ENCODE data around the gene IL37. TPM values are rescaled to one million over a fixed set of nuclear protein-coding genes. Genes with fewer than 3 reads are reported as not detected.
"Not testable (repeated sequence)": the region's sequence is repeated elsewhere in the genome, so short reads cannot be mapped to it uniquely, and the experiment has no call there.

Gene IL37
- total RNA-seq, 2 donors from 2014 or later, result 1.4 TPM; not detected in 1

- no peaks in the 10 kb centered on the region for H3K36me3 ChIP-seq
- WGBS, result 91% methylated on average over 3 of the region's 3 CpGs
- no peaks in the 10 kb centered on the region for H3K4me1 ChIP-seq (replicated peaks)
- TF ChIP-seq POLR2A (IDR thresholded peaks at IDR 0.05) (no peak), POLR2AphosphoS5 (IDR thresholded peaks at IDR 0.05) (no peak)
- TF ChIP-seq, protein P1, sequence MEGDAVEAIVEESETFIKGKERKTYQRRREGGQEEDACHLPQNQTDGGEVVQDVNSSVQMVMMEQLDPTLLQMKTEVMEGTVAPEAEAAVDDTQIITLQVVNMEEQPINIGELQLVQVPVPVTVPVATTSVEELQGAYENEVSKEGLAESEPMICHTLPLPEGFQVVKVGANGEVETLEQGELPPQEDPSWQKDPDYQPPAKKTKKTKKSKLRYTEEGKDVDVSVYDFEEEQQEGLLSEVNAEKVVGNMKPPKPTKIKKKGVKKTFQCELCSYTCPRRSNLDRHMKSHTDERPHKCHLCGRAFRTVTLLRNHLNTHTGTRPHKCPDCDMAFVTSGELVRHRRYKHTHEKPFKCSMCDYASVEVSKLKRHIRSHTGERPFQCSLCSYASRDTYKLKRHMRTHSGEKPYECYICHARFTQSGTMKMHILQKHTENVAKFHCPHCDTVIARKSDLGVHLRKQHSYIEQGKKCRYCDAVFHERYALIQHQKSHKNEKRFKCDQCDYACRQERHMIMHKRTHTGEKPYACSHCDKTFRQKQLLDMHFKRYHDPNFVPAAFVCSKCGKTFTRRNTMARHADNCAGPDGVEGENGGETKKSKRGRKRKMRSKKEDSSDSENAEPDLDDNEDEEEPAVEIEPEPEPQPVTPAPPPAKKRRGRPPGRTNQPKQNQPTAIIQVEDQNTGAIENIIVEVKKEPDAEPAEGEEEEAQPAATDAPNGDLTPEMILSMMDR (IDR thresholded peaks at IDR 0.05), result no peak
- DNase-seq (ENCODE audit: low spot score), result no peak
- H3K27ac ChIP-seq, result no peak overlapping the region
- H3K9me3 ChIP-seq, result no peaks in the 10 kb centered on the region
- intact Hi-C loops (cut with DNase I), result no loop called here
- no peaks in the 10 kb centered on the region for H3K27me3 ChIP-seq (replicated peaks; ENCODE audit: insufficient read depth)
- no peak overlapping the region for H3K4me3 ChIP-seq
Measured at GRCh38 chr2:112926707-112927106, 15.7 kb downstream of the IL37 start.

DNA sequence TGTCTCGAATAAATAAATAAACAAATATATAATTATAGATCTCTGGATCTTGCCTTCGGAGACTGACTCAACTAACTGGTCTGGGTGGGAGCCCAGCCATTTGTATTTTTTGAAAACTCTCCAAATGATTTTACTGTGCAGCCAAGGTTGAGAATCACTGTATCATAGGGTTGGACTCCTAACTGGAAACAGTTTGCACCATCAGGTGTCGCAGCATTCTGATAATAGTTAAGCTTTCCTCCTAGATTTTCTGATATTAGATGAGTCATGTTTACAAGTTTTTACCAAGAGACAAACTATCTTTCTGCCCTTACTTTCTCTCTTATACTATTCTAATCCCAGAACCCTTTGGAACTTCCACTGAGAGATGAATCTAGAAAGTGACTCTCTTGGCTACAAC is 16.8 kb downstream of the IL37 start:
- Histone ChIP-seq H3K27me3 (replicated peaks; ENCODE audit: insufficient read depth) (no peaks in the 10 kb centered on the region), H3K4me1 (replicated peaks) (no peaks in the 10 kb centered on the region), H3K27ac (no peak overlapping the region), H3K36me3 (no peaks in the 10 kb centered on the region), H3K4me3 (no peak overlapping the region), H3K9me3 (no peaks in the 10 kb centered on the region)
- no peak for DNase-seq (ENCODE audit: low spot score)
- WGBS, result 72% methylated on average over 3 of the region's 3 CpGs
- TF ChIP-seq, protein P1 (IDR thresholded peaks at IDR 0.05), result no peak
- TF ChIP-seq POLR2AphosphoS5 (IDR thresholded peaks at IDR 0.05) (no peak), POLR2A (IDR thresholded peaks at IDR 0.05) (no peak)
- intact Hi-C loops (cut with DNase I), result no loop called here

DNA sequence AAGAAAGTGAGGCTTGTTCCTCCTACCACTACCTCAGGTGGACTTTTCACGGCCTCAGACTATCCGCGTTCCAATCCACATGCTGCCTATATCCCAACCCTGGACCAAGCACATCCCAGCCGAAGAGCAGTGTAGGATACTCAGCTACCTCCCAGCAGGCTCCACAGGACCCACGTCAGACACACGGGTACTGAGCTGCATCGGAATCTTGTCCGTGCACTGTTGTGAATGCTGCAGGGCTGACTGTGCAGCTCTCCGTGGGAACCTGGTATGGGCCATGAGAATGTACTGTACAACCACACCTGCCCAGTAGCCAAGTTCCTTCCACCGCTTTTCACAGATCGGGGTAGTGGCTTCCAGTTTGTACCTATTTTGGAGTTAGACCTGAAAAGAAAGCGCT is 22.3 kb downstream of the IL37 start:
- H3K36me3 ChIP-seq, result no peaks in the 10 kb centered on the region
- TF ChIP-seq POLR2AphosphoS5 (IDR thresholded peaks at IDR 0.05), result no peak
- TF ChIP-seq POLR2A (IDR thresholded peaks at IDR 0.05), result no peak
- TF ChIP-seq, protein P1 (IDR thresholded peaks at IDR 0.05), result no peak
- WGBS, result 93% methylated on average over 12 of the region's 12 CpGs
- no peaks in the 10 kb centered on the region for H3K27me3 ChIP-seq (replicated peaks; ENCODE audit: insufficient read depth)
- no peaks in the 10 kb centered on the region for H3K4me1 ChIP-seq (replicated peaks)
- H3K9me3 ChIP-seq, result no peaks in the 10 kb centered on the region
- intact Hi-C loops (cut with DNase I), result no loop called here
- H3K27ac ChIP-seq, result no peak overlapping the region
- H3K4me3 ChIP-seq, result no peak overlapping the region
- no peak for DNase-seq (ENCODE audit: low spot score)

- H3K9me3 ChIP-seq; intact Hi-C loops (cut with DNase I); H3K4me1 ChIP-seq (replicated peaks); DNase-seq (ENCODE audit: low spot score); H3K27me3 ChIP-seq (replicated peaks; ENCODE audit: insufficient read depth); H3K36me3 ChIP-seq; H3K27ac ChIP-seq; H3K4me3 ChIP-seq: not testable (repeated sequence)
- 54% methylated on average over 2 of the region's 2 CpGs for WGBS
Measured at GRCh38 chr2:112934117-112934516, 23.2 kb downstream of the IL37 start.

DNA sequence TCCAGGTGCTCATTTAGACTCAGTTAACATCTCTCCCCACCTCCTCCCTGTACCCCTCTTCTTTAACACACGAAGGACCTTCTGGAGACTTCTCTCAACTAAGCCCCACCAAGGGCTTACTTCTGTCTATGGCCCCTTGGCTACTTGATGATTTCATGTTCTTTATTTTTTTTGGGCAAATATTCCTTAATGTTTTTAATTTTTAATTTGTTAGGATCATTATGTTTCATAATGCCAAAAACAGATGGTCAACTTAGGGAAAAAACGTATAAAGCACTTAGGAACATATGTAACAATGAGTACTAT is 25.9 kb downstream of the IL37 start:
- H3K27ac ChIP-seq, result no peak overlapping the region
- H3K4me1 ChIP-seq (replicated peaks), result no peaks in the 10 kb centered on the region
- TF ChIP-seq POLR2AphosphoS5 (IDR thresholded peaks at IDR 0.05), result no peak
- no peak for TF ChIP-seq POLR2A (IDR thresholded peaks at IDR 0.05)
- TF ChIP-seq, protein P1 (IDR thresholded peaks at IDR 0.05), result no peak
- intact Hi-C loops (cut with DNase I), result no loop called here
- WGBS, result 89% methylated on average over 2 of the region's 2 CpGs
- no peak overlapping the region for H3K4me3 ChIP-seq
- no peaks in the 10 kb centered on the region for H3K36me3 ChIP-seq
- no peaks in the 10 kb centered on the region for H3K27me3 ChIP-seq (replicated peaks; ENCODE audit: insufficient read depth)
- no peaks in the 10 kb centered on the region for H3K9me3 ChIP-seq
- DNase-seq (ENCODE audit: low spot score), result no peak

All from prostate gland (tissue), 2 donors.